Ascending aorta (tissue), 2 donors: ENCODE data around the gene CCR8. TPM values are rescaled to one million over a fixed set of nuclear protein-coding genes. Genes with fewer than 3 reads are reported as not detected.

Experiments used
- DNase-seq, 2 donors: peaks; one replicate each; pipeline ENCODE4 v3.0.0-alpha.2; 2019; ENCODE audit warnings: low spot score in 2 of 2
- H3K27ac ChIP-seq, 2 donors: fragments of 200-600 bp; sonication (generic); one replicate each; pipeline ENCODE4 v1.5.1; 2016 to 2017; ENCODE audit warnings: mild to moderate bottlenecking in 1 of 2
- H3K27me3 ChIP-seq: fragments of 200-600 bp; sonication (generic); one replicate; pipeline ENCODE4 v1.5.1; 2017
- H3K36me3 ChIP-seq, 2 donors: fragments of 200-600 bp; sonication (generic); one replicate each; pipeline ENCODE4 v1.5.1; 2016
- H3K4me1 ChIP-seq, 2 donors: fragments of 200-600 bp; sonication (generic); one replicate each; pipeline ENCODE4 v1.5.1; 2016 to 2017; ENCODE audit warnings: mild to moderate bottlenecking in 1 of 2
- H3K4me3 ChIP-seq, 2 donors: fragments of 200-600 bp; sonication (generic); one replicate each; pipeline ENCODE4 v1.5.1; 2016 to 2017; ENCODE audit warnings: mild to moderate bottlenecking in 1 of 2
- H3K9me3 ChIP-seq, 2 donors: fragments of 200-600 bp; sonication (generic); one replicate each; pipeline ENCODE4 v1.5.1; 2016
- intact Hi-C: fragments of 100-400 bp; cut with DNase I; formaldehyde crosslinking; loops from one replicate; pipeline ENCODE4 v1.15.1; 2023
- total RNA-seq: library from RNA; depleted of rRNA; stranded (reverse); fragments of >200 nt; gene quantifications from one replicate; pipeline ENCODE4 v1.1.0, GENCODE V29; 2016
- TF ChIP-seq, protein P1 (sequence below), 3 experiments: fragments of 200-600 bp in 2 of 3; fragments of 450-650 bp in 1 of 3; sonication (generic) in 2 of 3; IDR thresholded peaks; one replicate each; pipeline ENCODE4 v1.5.1; 2016 to 2019; ENCODE audit warnings: antibody characterized with exemption in 3 of 3, mild to moderate bottlenecking in 1 of 3, moderate library complexity in 1 of 3

The CCR8 gene
- total RNA-seq, 1 donor from 2014 or later = not detected

DNA sequence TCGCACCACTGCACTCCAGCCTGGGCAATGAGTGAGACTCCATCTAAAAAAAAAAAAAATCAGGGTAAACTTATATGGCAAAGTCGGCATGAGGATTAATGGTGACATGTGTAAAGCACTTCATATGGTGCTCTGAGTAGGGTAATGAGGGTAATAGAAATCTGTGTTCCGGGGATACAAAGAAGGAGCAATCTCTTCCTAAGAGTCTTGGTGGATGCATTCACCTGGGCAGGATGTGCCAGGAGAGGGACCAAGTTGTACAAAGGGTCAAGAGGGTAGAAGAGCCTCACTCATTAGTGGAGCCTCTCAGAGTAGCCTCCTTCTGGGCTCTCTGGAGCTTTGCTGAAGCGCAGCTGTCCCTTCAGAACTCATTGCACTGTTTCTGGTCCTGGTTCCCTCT is 40.4 kb upstream of the CCR8 start:
- H3K36me3 ChIP-seq = no peaks in the 10 kb centered on the region
- H3K9me3 ChIP-seq = no peaks in the 10 kb centered on the region
- H3K27me3 ChIP-seq = no peaks in the 10 kb centered on the region
- H3K27ac ChIP-seq = no peak overlapping the region
- TF ChIP-seq, protein P1, sequence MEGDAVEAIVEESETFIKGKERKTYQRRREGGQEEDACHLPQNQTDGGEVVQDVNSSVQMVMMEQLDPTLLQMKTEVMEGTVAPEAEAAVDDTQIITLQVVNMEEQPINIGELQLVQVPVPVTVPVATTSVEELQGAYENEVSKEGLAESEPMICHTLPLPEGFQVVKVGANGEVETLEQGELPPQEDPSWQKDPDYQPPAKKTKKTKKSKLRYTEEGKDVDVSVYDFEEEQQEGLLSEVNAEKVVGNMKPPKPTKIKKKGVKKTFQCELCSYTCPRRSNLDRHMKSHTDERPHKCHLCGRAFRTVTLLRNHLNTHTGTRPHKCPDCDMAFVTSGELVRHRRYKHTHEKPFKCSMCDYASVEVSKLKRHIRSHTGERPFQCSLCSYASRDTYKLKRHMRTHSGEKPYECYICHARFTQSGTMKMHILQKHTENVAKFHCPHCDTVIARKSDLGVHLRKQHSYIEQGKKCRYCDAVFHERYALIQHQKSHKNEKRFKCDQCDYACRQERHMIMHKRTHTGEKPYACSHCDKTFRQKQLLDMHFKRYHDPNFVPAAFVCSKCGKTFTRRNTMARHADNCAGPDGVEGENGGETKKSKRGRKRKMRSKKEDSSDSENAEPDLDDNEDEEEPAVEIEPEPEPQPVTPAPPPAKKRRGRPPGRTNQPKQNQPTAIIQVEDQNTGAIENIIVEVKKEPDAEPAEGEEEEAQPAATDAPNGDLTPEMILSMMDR (IDR thresholded peaks at IDR 0.05) = no peak
- no peaks in the 10 kb centered on the region for H3K4me1 ChIP-seq
- intact Hi-C loops = loop anchor here (2.0 kb wide), 2 partner anchors 80 to 188 kb away; no protein-coding TSS in a partner anchor
- no peak overlapping the region for H3K4me3 ChIP-seq
- DNase-seq = no peak

DNA sequence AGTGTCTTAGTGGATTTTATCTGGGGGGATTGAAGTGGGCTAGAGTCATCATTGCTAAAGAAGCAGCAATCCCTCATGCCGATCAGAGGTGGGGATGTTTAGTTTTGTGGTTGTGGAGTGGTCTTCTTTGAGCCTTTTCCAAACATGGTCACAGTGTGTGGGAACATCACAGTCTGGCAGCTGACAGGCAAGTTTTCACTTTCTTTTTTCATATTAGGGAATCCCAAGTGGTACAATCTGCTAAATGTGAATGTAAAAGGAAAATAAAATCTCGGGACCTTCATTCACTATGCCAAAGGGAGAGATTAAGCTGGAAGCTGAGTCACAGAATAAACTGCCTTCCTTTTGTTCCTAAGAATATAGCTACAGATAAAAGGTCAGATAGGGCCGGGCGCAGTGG is 39.3 kb upstream of the CCR8 start:
- Histone ChIP-seq H3K4me3 (no peak overlapping the region), H3K36me3 (no peaks in the 10 kb centered on the region), H3K9me3 (no peaks in the 10 kb centered on the region), H3K27me3 (no peaks in the 10 kb centered on the region), H3K4me1 (no peaks in the 10 kb centered on the region), H3K27ac (peak overlapping the region in 1 of 2 donors; percentile 30)
- intact Hi-C loops = no loop called here
- TF ChIP-seq, protein P1 (IDR thresholded peaks at IDR 0.05) = no peak
- no peak for DNase-seq

DNA sequence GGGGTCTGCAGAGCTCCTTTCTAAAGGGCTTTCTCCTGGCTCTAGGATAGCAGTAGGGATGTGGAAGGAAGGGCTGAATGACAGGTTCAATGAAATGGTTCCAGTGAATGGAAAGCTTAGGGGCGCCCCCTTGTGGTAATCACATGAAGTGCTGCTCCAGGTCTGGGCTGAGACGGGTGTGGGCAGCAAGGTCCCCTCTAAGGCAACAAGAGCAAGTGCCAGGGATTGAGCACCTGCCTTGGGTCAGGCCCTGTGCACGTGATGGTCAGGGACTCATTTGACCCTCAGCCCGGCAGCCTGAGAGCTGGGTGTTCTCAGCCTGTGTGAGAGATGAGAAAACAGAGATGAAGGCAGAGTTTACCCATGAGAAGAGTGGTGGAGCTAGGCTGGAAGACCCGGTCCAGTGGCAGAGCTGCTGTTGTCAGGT is 37.6 kb upstream of the CCR8 start:
- TF ChIP-seq, protein P1 (IDR thresholded peaks at IDR 0.05) = peak; percentile 80 to 95 (median 85)
- Histone ChIP-seq H3K27me3 (no peaks in the 10 kb centered on the region), H3K27ac (no peak overlapping the region), H3K36me3 (no peaks in the 10 kb centered on the region), H3K4me1 (no peaks in the 10 kb centered on the region), H3K4me3 (no peak overlapping the region), H3K9me3 (no peaks in the 10 kb centered on the region)
- peak in 1 of 2 donors; percentile 84 for DNase-seq
- intact Hi-C loops = no loop called here

DNA sequence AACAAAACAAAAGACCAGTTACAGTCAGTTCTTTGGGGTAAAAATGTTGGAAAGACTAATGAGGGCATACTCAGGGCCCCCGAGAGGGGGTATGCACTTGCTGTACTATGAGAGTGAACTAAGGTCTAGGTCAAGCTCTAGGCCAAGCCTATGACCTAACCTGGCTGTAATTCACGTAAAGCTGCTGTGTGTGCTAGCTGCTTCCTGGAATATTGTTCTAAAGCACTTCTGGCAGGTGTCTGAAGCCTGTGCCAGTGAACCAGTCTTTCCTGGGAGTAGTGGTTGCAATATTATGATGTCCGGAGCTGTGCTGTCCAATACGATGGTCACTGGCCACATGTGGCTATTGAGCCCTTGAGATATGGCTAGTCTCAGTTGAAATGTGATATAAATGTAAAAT is 36.5 kb upstream of the CCR8 start:
- DNase-seq = no peak
- H3K27me3 ChIP-seq = no peaks in the 10 kb centered on the region
- TF ChIP-seq, protein P1 (IDR thresholded peaks at IDR 0.05) = no peak
- intact Hi-C loops = no loop called here
- H3K4me3 ChIP-seq = no peak overlapping the region
- H3K27ac ChIP-seq = no peak overlapping the region
- H3K36me3 ChIP-seq = no peaks in the 10 kb centered on the region
- no peaks in the 10 kb centered on the region for H3K4me1 ChIP-seq
- no peaks in the 10 kb centered on the region for H3K9me3 ChIP-seq

DNA sequence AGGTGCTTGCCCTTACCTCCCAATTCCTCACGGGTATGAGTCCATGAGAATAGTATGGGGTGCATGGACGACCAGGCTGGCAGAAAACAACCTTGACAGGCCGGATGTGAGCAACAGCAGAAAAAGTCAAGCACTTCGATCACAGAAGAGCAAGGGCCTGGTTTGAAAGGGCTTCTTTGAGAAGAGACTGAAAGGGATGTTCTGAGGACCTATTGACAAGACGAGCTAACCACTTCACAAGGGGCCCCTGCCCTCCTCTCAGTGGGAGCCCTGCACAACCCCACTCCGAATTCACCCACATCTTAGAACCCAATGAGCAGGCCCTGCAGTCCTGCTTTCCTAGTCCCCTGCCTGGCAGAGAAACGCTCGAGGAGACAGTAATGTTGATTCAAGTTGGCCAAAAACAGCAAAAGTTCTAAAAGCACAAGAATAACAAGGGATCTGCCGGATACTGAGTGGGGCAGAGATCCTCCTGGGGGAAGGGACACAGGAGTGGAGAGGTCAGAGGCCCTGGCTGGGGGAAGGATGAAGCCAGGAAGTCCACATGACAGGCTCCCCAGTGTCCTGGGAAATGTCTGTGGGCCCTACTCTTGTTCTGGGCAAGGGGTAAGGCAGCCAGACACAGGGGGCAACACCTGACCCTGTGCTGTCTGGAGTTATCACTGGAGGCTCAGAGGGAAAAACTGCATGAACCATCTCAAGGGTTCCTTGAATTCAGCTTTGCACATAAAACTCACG is 34.9 kb upstream of the CCR8 start:
- intact Hi-C loops = no loop called here
- no peaks in the 10 kb centered on the region for H3K4me1 ChIP-seq
- H3K4me3 ChIP-seq = no peak overlapping the region
- H3K36me3 ChIP-seq = no peaks in the 10 kb centered on the region
- peaks cover 0 to 8% of the 10 kb centered on the region in 2 donors for H3K9me3 ChIP-seq
- DNase-seq = no peak
- TF ChIP-seq, protein P1 (IDR thresholded peaks at IDR 0.05) = no peak
- no peak overlapping the region for H3K27ac ChIP-seq
- H3K27me3 ChIP-seq = no peaks in the 10 kb centered on the region
